CD4-positive, alpha-beta T cell treated with Interleukin-6 at 100 ng/mL for 8 hours (primary cell): ENCODE data around the gene WDPCP.
"Not testable (repeated sequence)": the region's sequence is repeated elsewhere in the genome, so short reads cannot be mapped to it uniquely, and the experiment has no call there.

Source experiments
- DNase-seq: peaks from one replicate; pipeline ENCODE4 v3.0.0-alpha.2; 2020; ENCODE audit warnings: mixed read lengths, low spot score

WDPCP gene, protein sequence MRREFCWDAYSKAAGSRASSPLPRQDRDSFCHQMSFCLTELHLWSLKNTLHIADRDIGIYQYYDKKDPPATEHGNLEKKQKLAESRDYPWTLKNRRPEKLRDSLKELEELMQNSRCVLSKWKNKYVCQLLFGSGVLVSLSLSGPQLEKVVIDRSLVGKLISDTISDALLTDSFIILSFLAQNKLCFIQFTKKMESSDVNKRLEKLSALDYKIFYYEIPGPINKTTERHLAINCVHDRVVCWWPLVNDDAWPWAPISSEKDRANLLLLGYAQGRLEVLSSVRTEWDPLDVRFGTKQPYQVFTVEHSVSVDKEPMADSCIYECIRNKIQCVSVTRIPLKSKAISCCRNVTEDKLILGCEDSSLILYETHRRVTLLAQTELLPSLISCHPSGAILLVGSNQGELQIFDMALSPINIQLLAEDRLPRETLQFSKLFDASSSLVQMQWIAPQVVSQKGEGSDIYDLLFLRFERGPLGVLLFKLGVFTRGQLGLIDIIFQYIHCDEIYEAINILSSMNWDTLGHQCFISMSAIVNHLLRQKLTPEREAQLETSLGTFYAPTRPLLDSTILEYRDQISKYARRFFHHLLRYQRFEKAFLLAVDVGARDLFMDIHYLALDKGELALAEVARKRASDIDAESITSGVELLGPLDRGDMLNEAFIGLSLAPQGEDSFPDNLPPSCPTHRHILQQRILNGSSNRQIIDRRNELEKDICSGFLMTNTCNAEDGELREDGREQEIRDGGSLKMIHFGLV

DNA sequence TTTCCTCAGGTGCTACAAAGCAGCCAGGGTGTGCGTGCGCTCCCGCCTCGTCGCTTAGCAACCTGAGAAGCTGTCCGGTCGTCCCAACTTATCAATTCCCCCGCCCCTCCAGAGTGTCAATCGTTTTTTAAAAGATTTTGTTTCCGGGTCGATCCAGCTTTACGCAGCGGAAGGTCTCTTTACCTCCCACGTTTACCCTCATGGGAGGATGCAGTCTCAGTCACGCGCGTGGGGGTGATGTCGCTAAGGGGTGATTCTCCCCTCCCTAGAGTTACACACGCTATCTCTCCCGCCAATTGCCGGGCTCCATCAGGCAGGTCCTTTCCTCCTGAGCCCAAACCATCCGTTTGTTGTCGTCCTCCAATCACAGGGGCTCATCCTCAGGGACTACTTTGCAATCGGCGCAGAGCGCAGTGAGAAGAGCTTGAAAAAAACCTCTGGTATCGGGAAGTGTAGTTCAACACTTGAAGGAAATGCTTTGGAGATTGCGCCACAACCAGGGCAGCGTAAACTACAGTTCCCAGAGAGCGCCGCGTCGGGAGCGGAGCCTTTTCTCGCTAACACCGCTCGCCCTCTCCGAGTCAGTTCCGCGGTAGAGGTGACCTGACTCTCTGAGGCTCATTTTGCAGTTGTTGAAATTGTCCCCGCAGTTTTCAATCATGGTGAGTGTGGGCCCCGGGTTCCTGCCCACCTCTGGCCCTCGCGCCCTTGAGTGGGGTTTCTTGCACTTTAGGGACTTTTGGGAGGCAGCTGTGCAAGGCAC lies at the start of gene WDPCP, which contains the start of gene MDH1:
TSS of gene WDPCP (minus strand) at position 93 of the 763 bp plus-strand sequence. CDS start 206 bp downstream, outside the sequence.
TSS of gene MDH1 (plus strand) at position 579 of the 763 bp plus-strand sequence. CDS start at position 660, 81 bp downstream.
- DNase-seq: peak; percentile 96

DNA sequence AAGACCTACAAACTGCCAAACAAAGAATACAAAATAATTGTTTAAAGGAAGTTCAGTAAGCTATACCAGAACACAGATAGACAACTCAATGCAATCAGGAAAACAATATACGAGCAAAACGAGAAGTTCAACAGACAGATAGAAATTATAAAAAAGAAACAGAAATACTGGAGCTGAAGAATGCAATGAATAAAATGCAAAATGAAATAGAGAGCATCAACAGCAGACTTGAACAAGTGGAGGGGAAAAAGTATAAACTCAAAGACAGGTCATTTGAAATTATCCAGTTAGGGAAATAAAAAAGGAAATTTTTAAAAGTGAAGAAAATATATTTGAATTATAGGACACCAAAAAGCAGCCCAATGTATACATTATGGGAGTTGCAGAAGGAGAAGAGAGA lies 44.1 kb upstream of the WDPCP start:
- DNase-seq: no peak

DNA sequence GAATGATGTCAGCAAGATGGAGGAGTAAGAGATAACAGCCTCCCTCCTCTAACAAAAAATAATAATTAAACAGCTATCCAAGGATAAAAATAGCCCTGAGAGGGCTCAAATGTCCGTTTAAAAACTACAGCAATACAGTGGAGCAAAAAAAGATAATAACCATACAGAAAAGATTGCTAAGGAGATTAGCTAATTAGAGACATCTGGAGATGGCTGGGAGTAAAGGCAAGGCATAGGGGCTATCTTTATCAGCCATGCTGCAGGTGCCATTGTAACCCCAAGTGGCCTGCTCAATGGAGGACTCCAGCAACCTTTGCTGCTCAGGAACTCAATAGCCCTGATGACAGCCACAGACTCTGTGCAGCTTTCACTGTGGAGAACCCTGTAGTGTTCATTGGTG lies 43.2 kb upstream of the WDPCP start:
- no peak for DNase-seq

DNA sequence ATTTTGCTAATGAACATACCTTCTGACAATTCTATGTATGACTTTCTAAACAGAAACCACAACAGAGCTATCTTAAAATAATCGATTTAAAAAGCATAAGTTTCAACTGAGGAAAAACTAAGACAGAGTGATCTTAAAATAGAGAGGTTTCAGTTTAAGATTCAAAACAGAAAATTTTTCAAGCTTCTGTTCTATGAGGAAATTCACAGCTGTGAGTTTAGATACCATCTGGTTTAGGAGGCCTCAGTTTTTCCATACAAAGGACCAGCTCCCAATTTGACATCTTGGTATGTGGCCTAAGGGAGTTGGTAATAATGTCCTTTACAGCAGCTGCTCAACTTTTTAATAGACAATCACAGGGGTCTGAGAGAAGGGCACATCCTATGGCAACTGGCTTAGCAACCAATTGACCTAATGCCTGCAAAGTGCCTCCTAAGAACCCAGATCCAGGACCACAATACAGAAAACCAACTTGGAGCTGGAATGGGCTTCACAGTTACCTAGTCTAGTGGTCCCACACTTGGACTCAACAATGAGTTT lies 40.2 kb upstream of the WDPCP start:
- DNase-seq: no peak

DNA sequence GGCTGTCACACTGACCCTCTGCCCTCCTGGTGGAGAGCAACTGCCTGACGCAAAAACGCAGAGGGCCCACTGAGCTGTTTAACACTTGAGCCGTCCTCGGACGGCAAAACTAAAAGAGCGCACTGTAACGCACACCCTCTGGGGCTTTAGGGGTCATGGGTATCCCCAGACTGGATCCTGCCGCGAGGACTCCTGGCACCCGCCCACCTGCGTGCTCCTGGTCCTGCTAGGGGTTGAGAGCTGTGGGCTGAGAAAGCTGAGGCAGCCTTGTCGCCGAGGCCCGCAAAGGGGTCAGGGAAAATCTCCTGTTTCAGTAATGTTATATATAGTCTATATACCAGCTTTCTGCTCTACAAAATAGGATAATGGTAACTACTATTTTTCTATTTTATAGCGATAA lies 39.6 kb upstream of the WDPCP start:
- DNase-seq: no peak

DNA sequence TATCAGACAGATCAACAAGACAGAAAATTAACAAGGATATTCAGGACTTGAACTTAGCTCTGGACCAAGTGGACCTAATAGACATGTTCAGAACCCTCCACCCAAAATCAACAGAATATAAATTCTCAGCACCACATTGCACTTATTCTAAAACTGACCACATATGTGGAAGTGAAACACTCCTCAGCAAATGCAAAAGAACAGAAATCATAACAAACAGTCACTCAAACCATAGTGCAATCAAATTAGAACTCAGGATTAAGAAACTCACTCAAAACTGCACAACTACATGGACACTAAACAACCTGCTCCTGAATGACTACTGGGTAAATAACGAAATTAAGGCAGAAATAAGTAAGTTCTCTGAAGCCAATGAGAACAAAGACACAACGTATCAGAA lies 35.5 kb upstream of the WDPCP start:
- not testable (repeated sequence) for DNase-seq

DNA sequence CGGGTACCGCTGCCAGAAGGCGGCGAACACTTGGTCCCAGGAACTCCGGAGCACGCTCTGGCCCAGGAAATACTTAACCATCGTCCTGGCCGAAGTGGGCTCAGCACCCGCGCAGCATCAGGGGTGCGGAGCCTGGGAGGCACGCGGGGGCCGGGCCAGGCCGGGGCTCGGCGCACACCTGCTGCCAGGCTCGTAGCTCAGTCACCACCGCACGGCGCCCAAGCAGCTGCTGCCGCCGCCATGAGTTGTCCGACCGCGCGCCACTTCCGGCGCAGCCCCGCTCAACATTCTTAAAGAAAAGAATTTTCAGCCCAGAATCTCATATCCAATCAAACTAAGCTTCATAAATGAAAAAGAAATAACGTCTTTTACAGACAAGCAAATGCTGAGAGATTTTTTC lies 34.5 kb upstream of the WDPCP start:
- DNase-seq: no peak

DNA sequence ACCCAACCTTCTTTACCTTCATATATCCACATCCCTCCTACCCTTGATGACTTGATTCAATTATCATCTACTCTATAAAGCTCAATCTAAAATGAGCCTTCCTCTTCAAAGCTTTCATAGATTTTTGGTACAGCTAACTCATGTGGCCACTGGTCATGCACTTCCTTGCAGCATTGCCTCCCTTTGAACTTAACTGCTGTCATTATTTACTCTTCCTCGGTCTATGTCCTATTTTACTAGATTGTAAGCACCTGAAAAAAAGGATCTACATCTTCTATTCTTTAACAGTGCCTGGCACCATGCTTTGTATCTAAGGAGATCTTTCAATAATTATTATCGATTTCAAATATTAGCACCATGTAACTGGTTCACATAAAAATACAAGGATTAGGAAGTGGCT lies 31.1 kb upstream of the WDPCP start:
- DNase-seq: no peak

DNA sequence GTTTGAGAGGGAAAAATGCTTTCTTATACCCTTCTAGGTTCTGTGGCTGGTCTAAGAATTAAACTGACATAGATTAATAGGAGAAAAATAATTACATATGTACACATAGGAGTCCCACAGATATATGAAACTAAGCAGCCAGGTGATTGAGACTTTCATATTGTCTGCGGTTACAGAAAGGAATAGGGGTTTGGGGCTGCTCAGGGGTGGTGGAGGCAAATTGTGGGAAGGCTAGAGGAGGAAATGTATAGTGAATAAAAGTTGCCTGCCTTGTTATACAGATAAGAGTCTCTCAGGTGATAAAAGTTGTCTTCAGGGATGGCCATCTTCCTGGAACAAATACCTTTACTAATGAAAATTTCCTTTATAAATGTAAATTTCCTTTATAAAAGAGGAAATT lies 29.1 kb upstream of the WDPCP start:
- DNase-seq: no peak

DNA sequence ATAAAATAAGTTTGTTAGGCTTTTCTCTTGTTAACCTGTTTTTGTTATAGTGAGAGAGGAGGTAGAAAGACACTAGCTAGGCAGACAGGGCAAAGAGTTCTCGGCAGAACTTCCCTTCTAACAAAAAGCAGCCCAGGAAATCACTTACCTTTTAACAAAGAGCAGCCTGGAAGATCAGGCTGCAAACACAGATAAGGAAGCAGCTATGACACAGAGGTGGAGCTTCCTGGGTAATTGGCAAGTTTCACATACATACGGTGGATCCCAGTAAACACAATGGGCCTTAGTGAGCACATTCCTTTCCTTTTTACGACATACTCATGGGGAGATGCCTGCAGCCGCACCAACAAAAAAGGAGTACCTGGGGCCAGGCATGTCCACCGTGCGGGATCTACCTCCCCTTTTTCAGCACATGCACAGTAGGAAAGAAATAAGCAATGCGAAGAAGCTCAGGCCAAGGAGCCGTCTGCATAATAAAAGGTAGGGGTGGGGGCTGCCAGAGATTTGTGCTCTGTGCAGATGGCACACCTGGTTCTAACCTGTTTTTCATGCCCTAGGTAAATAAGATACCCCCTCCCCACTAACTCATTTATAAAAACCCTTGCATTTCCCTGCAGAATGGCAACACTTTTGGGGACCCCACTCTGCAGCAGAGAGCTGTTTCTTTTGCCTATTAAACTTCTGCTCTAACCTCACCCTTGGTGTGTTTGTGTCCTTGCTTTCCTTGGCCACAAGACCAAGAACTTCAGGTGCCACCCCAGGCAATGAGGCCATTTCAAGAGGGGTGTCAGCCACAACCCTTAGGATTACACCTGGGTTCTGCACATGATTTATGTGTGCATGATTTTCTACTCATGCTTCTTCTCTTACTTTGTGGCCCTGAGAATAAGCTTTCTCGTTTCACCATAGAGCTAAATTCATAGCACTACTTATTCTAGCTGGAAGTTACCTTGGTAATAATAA lies 27.0 kb upstream of the WDPCP start:
- no peak for DNase-seq

DNA sequence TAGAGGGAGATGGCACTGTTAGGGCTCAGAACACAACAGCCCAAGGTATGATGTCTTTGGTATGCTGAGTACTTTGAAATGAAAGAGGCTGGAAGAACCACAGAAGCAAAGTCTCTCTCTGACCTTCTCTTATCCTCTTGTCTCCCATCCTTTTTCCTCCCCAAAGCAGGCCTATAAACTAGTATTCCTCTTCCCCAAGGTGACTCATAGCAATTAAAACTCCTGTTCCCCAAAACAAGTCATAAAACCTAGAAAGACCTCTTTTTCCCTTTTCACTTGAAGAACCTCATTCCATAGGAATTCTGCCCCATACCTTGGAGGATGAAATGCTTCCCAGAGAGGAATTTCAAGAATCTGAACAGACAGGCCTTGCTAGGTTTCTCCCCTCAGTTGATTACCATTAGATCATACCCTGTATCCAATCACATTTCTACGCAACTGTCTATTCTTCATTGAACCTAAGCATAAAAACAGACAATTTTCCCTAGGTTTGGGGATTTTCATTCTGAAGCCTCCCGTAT lies 26.2 kb upstream of the WDPCP start:
- DNase-seq: no peak

DNA sequence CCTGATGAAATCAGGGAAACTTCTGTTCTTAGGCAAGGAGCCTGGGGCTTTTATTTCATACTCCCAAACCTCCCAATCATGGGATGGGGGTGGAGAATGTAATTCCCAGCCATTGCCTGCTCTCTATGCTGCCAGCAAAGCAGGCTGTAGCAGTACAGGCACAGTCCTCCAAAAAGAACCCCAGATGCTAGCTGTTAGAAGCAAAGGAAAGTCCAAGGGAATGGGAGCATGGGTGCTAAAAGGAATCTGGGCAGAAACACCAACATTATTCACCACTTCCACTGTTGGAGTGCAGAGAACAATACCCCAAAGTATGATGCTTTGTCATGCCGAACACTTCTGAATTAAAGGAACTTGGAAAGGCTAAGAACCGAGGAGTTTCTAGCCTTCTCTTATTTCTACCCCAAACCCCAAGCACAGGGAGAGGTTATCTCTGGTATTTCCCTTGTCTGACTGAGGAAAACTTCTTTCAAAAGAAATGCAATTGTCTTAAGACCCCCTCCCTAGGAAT lies 25.2 kb upstream of the WDPCP start:
- no peak for DNase-seq

DNA sequence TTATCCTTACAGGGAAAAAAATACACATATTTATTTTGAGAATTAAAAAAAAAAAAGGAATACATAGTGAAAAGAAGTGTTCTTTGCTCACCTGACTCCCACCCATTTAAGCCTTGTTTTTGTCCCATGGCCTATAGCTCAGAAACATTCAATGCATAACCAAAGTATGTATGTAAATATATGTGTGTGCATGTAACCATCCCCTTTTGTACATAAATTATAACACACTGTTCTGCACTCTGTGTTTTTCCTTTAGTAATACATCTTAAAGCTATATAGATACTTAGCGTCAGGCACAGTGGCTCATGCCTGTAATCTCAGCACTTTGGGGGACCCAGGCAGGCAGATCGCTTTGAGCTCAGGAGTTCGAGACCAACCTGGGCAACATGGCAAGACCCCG lies 22.2 kb upstream of the WDPCP start:
- DNase-seq: no peak

DNA sequence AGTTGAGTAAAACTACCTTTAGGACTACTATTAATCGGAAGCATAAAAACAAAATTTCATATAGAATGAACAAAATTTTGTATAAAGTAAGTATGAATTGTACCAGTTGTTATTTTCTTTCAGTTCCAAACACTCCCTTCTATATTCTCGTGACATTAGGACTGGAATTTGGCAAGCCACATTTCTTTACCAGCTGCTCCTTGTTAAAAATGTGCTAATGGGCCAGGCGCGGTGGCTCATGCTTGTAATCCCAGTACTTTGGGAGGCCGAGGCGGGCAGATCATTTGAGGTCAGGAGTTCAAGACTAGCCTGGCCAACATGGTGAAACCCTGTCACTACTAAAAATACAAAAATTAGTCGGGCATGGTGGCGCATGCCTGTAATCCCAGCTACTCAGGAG lies 20.6 kb upstream of the WDPCP start:
- not testable (repeated sequence) for DNase-seq

DNA sequence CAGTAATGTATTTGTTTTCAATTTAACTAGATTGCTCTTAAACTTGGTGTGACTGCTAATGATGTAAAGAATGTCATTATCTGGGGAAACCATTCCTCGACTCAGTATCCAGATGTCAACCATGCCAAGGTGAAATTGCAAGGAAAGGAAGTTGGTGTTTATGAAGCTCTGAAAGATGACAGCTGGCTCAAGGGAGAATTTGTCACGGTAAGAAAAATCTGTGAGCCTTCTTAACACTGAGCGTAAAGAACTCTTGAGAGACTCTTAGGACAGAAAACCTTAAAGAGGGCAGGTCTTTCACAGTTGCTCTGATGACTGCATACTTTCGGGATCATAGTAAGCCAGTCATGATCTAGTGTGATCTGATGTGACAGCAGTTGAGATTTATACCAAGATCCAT lies 16.4 kb upstream of the WDPCP start:
- DNase-seq: no peak

DNA sequence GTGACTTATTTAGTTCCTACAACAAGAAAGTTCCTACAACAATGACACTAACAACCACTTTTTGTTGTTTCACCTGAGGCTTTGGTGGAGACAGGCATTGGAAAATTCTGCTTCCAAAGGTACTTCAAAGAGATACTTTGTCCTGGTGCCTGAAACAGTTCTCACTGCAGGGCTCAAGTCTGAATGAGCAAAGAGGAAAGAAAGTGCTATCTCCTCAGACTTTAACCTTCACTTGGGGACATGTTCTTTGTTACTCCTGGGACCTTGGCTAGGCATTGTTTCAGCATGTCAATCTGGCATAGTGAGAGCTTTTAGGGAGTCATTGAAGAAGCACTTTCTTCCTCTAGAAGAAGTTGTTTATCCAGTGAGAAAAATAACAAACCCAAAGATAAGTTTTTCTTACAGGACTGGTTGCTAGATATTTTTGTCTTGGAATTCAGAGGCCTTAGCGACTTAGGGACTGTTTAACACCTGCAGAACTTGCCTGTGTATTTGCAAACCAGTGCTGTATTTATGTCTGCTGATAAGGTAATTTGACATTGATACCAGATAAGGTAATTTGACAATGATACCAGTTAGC lies 12.7 kb upstream of the WDPCP start:
- DNase-seq: no peak

DNA sequence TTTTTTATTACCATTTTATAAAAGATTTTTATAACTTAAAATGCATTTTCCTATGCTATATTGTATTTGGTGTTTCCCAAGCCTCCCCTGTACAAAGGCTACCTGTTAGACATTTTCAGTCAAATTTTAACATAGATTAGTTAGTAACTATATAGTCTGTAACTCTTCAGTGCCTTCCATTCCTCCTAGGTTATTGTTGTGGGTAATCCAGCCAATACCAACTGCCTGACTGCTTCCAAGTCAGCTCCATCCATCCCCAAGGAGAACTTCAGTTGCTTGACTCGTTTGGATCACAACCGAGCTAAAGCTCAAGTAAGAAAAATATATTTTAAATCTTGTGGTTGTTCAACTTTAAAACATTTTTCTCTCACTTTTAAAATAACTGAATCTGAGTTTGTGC lies 10.7 kb upstream of the WDPCP start:
- no peak for DNase-seq

DNA sequence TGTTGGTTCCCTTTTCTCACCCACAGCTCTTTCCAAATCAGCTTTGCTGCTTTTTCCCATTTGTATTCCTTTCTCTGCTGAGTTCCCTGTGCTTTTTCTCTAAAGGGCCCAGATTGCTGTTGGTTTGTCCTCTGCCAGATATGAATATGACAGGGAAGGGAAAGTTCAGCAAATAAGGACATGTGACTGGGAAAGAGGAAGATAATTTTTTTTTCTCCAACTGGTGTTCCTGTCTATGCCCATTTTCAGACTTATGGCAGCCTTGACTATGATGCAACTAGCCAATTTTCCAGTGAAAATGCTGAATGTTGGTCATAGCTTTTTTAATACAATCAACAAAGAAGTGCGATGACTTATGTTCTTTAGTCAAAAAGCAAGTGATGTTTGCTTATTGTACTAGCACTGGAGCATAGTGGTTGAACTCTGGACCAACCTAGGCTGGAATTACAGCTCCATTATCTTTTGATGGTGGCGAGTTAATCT lies 8.2 kb upstream of the WDPCP start:
- no peak for DNase-seq

DNA sequence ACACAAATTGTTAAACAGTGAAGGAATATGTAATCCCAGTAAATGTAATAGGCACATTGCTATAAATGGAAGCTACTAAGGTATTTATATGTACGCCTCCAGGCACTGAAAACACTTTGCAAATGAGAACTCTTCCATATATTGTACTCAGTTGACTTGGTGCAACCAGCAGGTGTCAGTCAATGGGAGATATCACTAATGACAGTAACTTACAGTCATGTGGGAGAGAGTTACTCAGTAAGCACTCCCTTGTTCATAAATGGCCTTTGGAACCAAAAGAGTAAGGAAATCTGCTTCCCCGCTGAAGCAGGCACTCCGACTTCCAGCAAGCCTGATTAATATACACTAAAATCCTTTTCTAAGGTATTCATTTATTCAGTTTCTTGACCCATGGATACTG lies 6.4 kb upstream of the WDPCP start:
- no peak for DNase-seq

DNA sequence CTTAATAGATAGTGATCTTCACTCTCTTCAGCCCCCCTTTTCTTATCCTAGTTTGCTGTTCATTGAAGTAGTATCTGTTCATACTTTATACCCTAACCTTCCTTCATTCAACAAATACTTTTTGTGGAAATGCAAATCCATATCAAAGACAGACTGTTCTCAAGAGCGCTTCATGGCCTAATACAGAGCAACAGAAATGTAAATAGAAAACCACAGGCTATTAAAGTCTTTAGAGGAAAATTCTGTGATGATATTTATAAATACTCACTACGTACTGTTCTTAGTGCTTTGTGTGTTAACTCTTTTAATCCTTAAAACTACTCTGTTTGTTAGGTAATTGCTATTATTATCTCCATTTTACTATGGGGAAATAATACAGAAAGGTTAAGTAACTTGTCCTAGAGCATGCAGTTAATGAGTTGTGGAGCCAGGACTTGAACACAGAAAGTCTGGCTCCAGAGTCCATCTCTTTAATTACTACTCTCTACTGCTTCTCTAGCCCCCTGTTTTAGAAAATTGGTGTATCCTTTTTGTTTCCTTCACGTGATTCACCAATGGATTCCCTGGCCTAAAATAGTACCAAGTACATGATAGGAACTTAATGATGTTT lies 3.4 kb upstream of the WDPCP start:
- no peak for DNase-seq
